Choroid plexus epithelial cell (primary cell): ENCODE measurements around the gene IL1RAPL1.
A peak's percentile ranks its signal among the peaks of the same experiment; 100 is the strongest.

Experiments
- DNase-seq: peaks from one replicate; pipeline ENCODE4 v3.0.0-alpha.2; 2010; ENCODE audit warnings: low read depth
- H3K4me3 ChIP-seq: 2 replicates; pipeline ENCODE4 v1.5.1; 2011; ENCODE audit warnings: low read depth, mild to moderate bottlenecking, control low read depth, low read length, moderate library complexity
- CTCF ChIP-seq: conservative IDR thresholded peaks from 2 replicates; pipeline ENCODE4 v1.5.1; 2011; ENCODE audit warnings: low read depth, mild to moderate bottlenecking, control low read depth, inconsistent platforms, low read length, moderate library complexity

IL1RAPL1 gene

GRCh38 chrX:29604381-29604780 lies 1017.1 kb downstream of the IL1RAPL1 start:
- no peak for TF ChIP-seq CTCF
- H3K4me3 ChIP-seq: no peak overlapping the region
- DNase-seq: no peak

- no peak overlapping the region for H3K4me3 ChIP-seq
- TF ChIP-seq CTCF: no peak
- peak; percentile 40 for DNase-seq
These were observed 1030.0 kb downstream of the IL1RAPL1 start for GRCh38 chrX:29617276-29617675.

- peak; percentile 21 for DNase-seq
- H3K4me3 ChIP-seq: no peak overlapping the region
- TF ChIP-seq CTCF: peak; percentile 36
These were observed 1030.5 kb downstream of the IL1RAPL1 start for GRCh38 chrX:29617725-29618124.

GRCh38 chrX:29627833-29628232 lies 1040.6 kb downstream of the IL1RAPL1 start:
- no peak overlapping the region for H3K4me3 ChIP-seq
- no peak for TF ChIP-seq CTCF
- peak; percentile 4 for DNase-seq

- no peak overlapping the region for H3K4me3 ChIP-seq
- no peak for TF ChIP-seq CTCF
- peak; percentile 5 for DNase-seq
These were observed 1047.3 kb downstream of the IL1RAPL1 start for GRCh38 chrX:29634516-29634915.

GRCh38 chrX:29636331-29636730 lies 1049.1 kb downstream of the IL1RAPL1 start:
- no peak for TF ChIP-seq CTCF
- no peak overlapping the region for H3K4me3 ChIP-seq
- no peak for DNase-seq

GRCh38 chrX:29640106-29640505 lies 1052.9 kb downstream of the IL1RAPL1 start:
- H3K4me3 ChIP-seq: no peak overlapping the region
- no peak for DNase-seq
- TF ChIP-seq CTCF: no peak
